GM12878 (cell line): Measurements from ENCODE around the gene RPAP3.

Experiments used
- CEBPB ChIP-seq, 2 experiments: fragments of 150-350 bp in 1 of 2; IDR thresholded peaks; 2 replicates each; pipeline ENCODE4 v1.6.1; 2012 to 2014; ENCODE audit warnings: low read depth in 2 of 2, low read length in 2 of 2, borderline replicate concordance in 1 of 2, inconsistent platforms in 1 of 2
- EP300 ChIP-seq, 2 experiments: fragments of 150-350 bp in 1 of 2; IDR thresholded peaks; 2 replicates each; pipeline ENCODE4 v1.6.1; 2011 to 2012; ENCODE audit warnings: low read depth in 2 of 2, low read length in 2 of 2, borderline replicate concordance in 1 of 2, improper control_type of control experiment in 1 of 2, inconsistent platforms in 1 of 2; ENCODE audit not compliant: control insufficient read depth in 1 of 2
- KDM1A ChIP-seq: fragments of 200-600 bp; sonication (generic); IDR thresholded peaks from 2 replicates; pipeline ENCODE4 v1.6.1; 2016; ENCODE audit warnings: borderline replicate concordance
- NFYB ChIP-seq: IDR thresholded peaks from 2 replicates; pipeline ENCODE4 v1.6.1; 2011; ENCODE audit warnings: low read depth, mild to moderate bottlenecking, low read length, improper control_type of control experiment, moderate library complexity; ENCODE audit not compliant: insufficient read depth
- RELA ChIP-seq: fragments of 450-650 bp; IDR thresholded peaks from 2 replicates; pipeline ENCODE4 v1.8.0; 2014; ENCODE audit warnings: borderline replicate concordance; ENCODE audit not compliant: partially characterized antibody
- RFX5 ChIP-seq: IDR thresholded peaks from 2 replicates; pipeline ENCODE4 v1.6.1; 2011; ENCODE audit warnings: low read depth, low read length, improper control_type of control experiment
- STAT1 ChIP-seq: fragments of 450-650 bp; conservative IDR thresholded peaks from 2 replicates; pipeline ENCODE4 v1.6.1; 2014; ENCODE audit warnings: antibody characterized with exemption, mild to moderate bottlenecking
- SUPT20H ChIP-seq: IDR thresholded peaks from 2 replicates; pipeline ENCODE4 v1.6.1; 2011; ENCODE audit warnings: low read depth, mild to moderate bottlenecking, low read length, moderate library complexity, borderline replicate concordance; ENCODE audit not compliant: control insufficient read depth
- TAF1 ChIP-seq: IDR thresholded peaks from 2 replicates; pipeline ENCODE4 v1.6.1; 2011; ENCODE audit warnings: mild to moderate bottlenecking, low read depth, low read length, borderline replicate concordance
- YY1 ChIP-seq: IDR thresholded peaks from 2 replicates; pipeline ENCODE4 v1.6.1; 2011; ENCODE audit warnings: low read depth, mild to moderate bottlenecking, low read length
- ZBTB40 ChIP-seq: fragments of 450-650 bp; IDR thresholded peaks from 2 replicates; pipeline ENCODE4 v1.6.1; 2016; ENCODE audit warnings: mild to moderate bottlenecking, moderate library complexity, borderline replicate concordance
- ZSCAN29 ChIP-seq: fragments of 450-650 bp; IDR thresholded peaks from 2 replicates; pipeline ENCODE4 v1.6.1; 2017; ENCODE audit warnings: mild to moderate bottlenecking, moderate library complexity
- TF ChIP-seq, protein P1 (sequence below): IDR thresholded peaks from 2 replicates; pipeline ENCODE4 v1.6.1; 2012; ENCODE audit warnings: low read depth, low read length, improper control_type of control experiment
- TF ChIP-seq, protein P2 (sequence below), 3 experiments: IDR thresholded peaks in 2 of 3; conservative IDR thresholded peaks in 1 of 3; 2 replicates each; pipeline ENCODE4 v1.5.1; 2011; ENCODE audit warnings: low read depth in 3 of 3, low read length in 3 of 3, mild to moderate bottlenecking in 3 of 3, control low read depth in 2 of 3, moderate library complexity in 2 of 3, inconsistent platforms in 1 of 3, mixed read lengths in 1 of 3; ENCODE audit not compliant: control insufficient read depth in 2 of 3, insufficient read depth in 1 of 3; ENCODE audit errors: extremely low read depth in 1 of 3

DNA sequence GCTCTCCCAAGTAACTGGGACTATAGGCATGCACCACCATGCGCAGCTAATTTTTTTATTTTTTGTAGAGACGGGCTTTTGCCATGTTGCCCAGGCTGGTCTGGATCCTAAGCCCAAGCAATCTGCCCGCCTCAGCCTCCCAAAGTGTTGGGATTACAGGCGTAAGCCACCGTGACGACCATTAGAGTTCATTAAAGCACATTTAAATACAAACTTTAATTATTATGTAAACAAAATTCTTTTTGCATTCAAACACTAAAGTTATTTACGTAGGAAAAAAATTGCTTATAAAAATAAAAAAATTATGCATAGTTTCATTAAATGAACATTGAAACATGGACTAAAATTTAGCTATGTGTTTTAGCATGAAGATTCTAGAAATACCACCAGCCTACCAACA, 7.2 kb downstream of the RPAP3 start:
- TF ChIP-seq, protein P1, sequence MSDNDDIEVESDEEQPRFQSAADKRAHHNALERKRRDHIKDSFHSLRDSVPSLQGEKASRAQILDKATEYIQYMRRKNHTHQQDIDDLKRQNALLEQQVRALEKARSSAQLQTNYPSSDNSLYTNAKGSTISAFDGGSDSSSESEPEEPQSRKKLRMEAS: no peak
- TF ChIP-seq, protein P2, sequence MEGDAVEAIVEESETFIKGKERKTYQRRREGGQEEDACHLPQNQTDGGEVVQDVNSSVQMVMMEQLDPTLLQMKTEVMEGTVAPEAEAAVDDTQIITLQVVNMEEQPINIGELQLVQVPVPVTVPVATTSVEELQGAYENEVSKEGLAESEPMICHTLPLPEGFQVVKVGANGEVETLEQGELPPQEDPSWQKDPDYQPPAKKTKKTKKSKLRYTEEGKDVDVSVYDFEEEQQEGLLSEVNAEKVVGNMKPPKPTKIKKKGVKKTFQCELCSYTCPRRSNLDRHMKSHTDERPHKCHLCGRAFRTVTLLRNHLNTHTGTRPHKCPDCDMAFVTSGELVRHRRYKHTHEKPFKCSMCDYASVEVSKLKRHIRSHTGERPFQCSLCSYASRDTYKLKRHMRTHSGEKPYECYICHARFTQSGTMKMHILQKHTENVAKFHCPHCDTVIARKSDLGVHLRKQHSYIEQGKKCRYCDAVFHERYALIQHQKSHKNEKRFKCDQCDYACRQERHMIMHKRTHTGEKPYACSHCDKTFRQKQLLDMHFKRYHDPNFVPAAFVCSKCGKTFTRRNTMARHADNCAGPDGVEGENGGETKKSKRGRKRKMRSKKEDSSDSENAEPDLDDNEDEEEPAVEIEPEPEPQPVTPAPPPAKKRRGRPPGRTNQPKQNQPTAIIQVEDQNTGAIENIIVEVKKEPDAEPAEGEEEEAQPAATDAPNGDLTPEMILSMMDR (IDR thresholded peaks at IDR 0.05 in 2 of 3, conservative IDR thresholded peaks at IDR 0.05 in 1 of 3; ENCODE audit: control insufficient read depth in 2 of 3, extremely low read depth in 1 of 3, insufficient read depth in 1 of 3, low read depth in 3 of 3, low read length in 3 of 3): no peak
- TF ChIP-seq YY1 (no peak), RFX5 (no peak), CEBPB (IDR thresholded peaks at IDR 0.05; ENCODE audit: borderline replicate concordance in 1 of 2, low read depth in 2 of 2, low read length in 2 of 2) (no peak), TAF1 (no peak), STAT1 (no peak), ZSCAN29 (no peak), EP300 (IDR thresholded peaks at IDR 0.05; ENCODE audit: borderline replicate concordance in 1 of 2, control insufficient read depth in 1 of 2, low read depth in 2 of 2, low read length in 2 of 2) (no peak), KDM1A (no peak), NFYB (no peak), RELA (no peak), ZBTB40 (no peak), SUPT20H (no peak)
